MM.1S (cell line): ENCODE data around the gene ARHGAP26.

ENCODE experiments used
- DNase-seq: peaks from one replicate; pipeline ENCODE4 v3.0.0-alpha.2; 2015
- H2AFZ ChIP-seq: fragments of 300-600 bp; sonication (generic); 2 replicates; pipeline ENCODE4 v1.6.0; 2016; ENCODE audit warnings: antibody characterized with exemption, low read length
- H3F3A ChIP-seq: fragments of 300-600 bp; sonication (generic); 2 replicates; pipeline ENCODE4 v1.6.1; 2016; ENCODE audit warnings: mild to moderate bottlenecking, antibody characterized with exemption, low read length, moderate library complexity, mixed read lengths; ENCODE audit not compliant: insufficient read depth
- H3K27ac ChIP-seq: fragments of 300-600 bp; sonication (generic); 2 replicates; pipeline ENCODE4 v1.5.1; 2016; ENCODE audit warnings: mild to moderate bottlenecking, low read length
- H3K27me3 ChIP-seq: fragments of 300-600 bp; sonication (generic); replicated peaks from 2 replicates; pipeline ENCODE4 v1.6.0; 2016; ENCODE audit warnings: low read length; ENCODE audit not compliant: insufficient read depth
- H3K36me3 ChIP-seq: fragments of 300-600 bp; sonication (generic); replicated peaks from 2 replicates; pipeline ENCODE4 v1.6.1; 2016; ENCODE audit warnings: mild to moderate bottlenecking, low read length, mixed read lengths; ENCODE audit not compliant: insufficient read depth
- H3K4me1 ChIP-seq: fragments of 300-600 bp; sonication (generic); 2 replicates; pipeline ENCODE4 v1.6.1; 2016; ENCODE audit warnings: low read length, mixed read lengths
- H3K4me2 ChIP-seq: fragments of 300-600 bp; sonication (generic); 2 replicates; pipeline ENCODE4 v1.6.0; 2016; ENCODE audit warnings: low read depth, low read length
- H3K4me3 ChIP-seq: fragments of 300-600 bp; sonication (generic); 2 replicates; pipeline ENCODE4 v1.5.1; 2016; ENCODE audit warnings: low read length, mixed read lengths
- H3K79me2 ChIP-seq: fragments of 300-600 bp; sonication (generic); 2 replicates; pipeline ENCODE4 v1.6.1; 2016; ENCODE audit warnings: mixed run types, low read length, mixed read lengths
- H3K9ac ChIP-seq: fragments of 300-600 bp; sonication (generic); 2 replicates; pipeline ENCODE4 v1.6.1; 2016; ENCODE audit warnings: low read length, mixed read lengths
- H3K9me2 ChIP-seq: fragments of 300-600 bp; sonication (generic); replicated peaks from 2 replicates; pipeline ENCODE4 v1.6.1; 2016; ENCODE audit warnings: mild to moderate bottlenecking, low read length, mixed read lengths; ENCODE audit not compliant: insufficient read depth
- H3K9me3 ChIP-seq: fragments of 300-600 bp; sonication (generic); replicated peaks from 2 replicates; pipeline ENCODE4 v1.6.1; 2016; ENCODE audit warnings: mild to moderate bottlenecking, low read length, mixed read lengths; ENCODE audit not compliant: insufficient read depth
- H4K20me1 ChIP-seq: fragments of 300-600 bp; sonication (generic); 2 replicates; pipeline ENCODE4 v1.6.1; 2016; ENCODE audit warnings: mild to moderate bottlenecking, low read length, moderate library complexity, mixed read lengths; ENCODE audit not compliant: insufficient read depth
- CTCF ChIP-seq: fragments of 300-600 bp; sonication (generic); IDR thresholded peaks from 2 replicates; pipeline ENCODE4 v1.5.1; 2016; ENCODE audit warnings: antibody characterized with exemption, low read length, mixed read lengths
- EZH2 ChIP-seq: fragments of 300-600 bp; sonication (generic); optimal IDR thresholded peaks from 2 replicates; pipeline ENCODE3; 2017; ENCODE audit warnings: low read depth, mild to moderate bottlenecking, antibody characterized with exemption, low read length, mixed read lengths
- EZH2phosphoT487 ChIP-seq: fragments of 300-600 bp; sonication (generic); IDR thresholded peaks from 2 replicates; pipeline ENCODE4 v1.6.1; 2018; ENCODE audit warnings: antibody characterized with exemption, low read length

ARHGAP26 gene

GRCh38 chr5:143036146-143036927, 266.2 kb downstream of the ARHGAP26 start:
- TF ChIP-seq CTCF = no peak
- no peak for TF ChIP-seq EZH2phosphoT487
- no peak for TF ChIP-seq EZH2
- H3K27ac ChIP-seq = no peak overlapping the region
- no peak overlapping the region for H3K9ac ChIP-seq

GRCh38 chr5:143037071-143037470, 266.9 kb downstream of the ARHGAP26 start:
- no peaks in the 10 kb centered on the region for H3K9me3 ChIP-seq
- no peak overlapping the region for H3K4me3 ChIP-seq
- H3K4me2 ChIP-seq = no peak overlapping the region
- no peak for DNase-seq
- no peaks in the 10 kb centered on the region for H3K27me3 ChIP-seq
- no peak overlapping the region for H2AFZ ChIP-seq
- H3K4me1 ChIP-seq = no peaks in the 10 kb centered on the region
- H3K9ac ChIP-seq = no peak overlapping the region
- no peaks in the 10 kb centered on the region for H3K9me2 ChIP-seq
- H3K36me3 ChIP-seq = no peaks in the 10 kb centered on the region
- H3F3A ChIP-seq = no peaks in the 10 kb centered on the region
- TF ChIP-seq EZH2 (no peak), EZH2phosphoT487 (no peak), CTCF (no peak)
- H3K79me2 ChIP-seq = no peaks in the 10 kb centered on the region
- H3K27ac ChIP-seq = no peak overlapping the region
- H4K20me1 ChIP-seq = no peaks in the 10 kb centered on the region

More at GRCh38 chr5:143036146-143036927, 266.2 kb downstream of the ARHGAP26 start:
- no peaks in the 10 kb centered on the region for H3K9me2 ChIP-seq
- H4K20me1 ChIP-seq = no peaks in the 10 kb centered on the region
- H2AFZ ChIP-seq = no peak overlapping the region
- no peaks in the 10 kb centered on the region for H3F3A ChIP-seq
- no peak overlapping the region for H3K4me3 ChIP-seq
- no peaks in the 10 kb centered on the region for H3K4me1 ChIP-seq
- no peaks in the 10 kb centered on the region for H3K9me3 ChIP-seq
- no peaks in the 10 kb centered on the region for H3K79me2 ChIP-seq
- H3K27me3 ChIP-seq = no peaks in the 10 kb centered on the region
- no peak overlapping the region for H3K4me2 ChIP-seq
- H3K36me3 ChIP-seq = no peaks in the 10 kb centered on the region
- DNase-seq = no peak

DNA sequence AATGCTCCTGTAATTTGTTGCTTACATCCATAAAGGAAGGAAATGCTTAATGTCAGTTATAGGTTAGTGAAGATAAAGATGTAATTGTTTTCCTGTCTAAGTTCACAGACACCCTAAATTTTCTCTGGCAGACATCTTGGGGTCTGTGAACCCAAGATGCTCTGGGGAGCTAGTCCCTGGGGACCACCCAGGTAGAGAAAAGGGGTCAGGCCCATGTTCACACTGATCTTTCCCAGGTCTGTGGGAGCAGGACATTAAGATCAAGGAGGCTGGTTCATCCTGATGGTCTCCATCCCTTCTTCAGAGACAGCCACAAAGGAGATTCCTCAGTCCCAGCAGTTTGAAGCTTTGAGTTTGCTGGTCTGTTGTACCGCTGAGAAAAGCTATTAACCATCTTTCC, 267.5 kb downstream of the ARHGAP26 start:
- Histone ChIP-seq H3K27ac (no peak overlapping the region), H3K9ac (no peak overlapping the region), H3K4me1 (peaks cover 5% of the 10 kb centered on the region; the same call in 1 of the 2 replicates), H3F3A (no peaks in the 10 kb centered on the region), H3K9me3 (no peaks in the 10 kb centered on the region), H3K27me3 (no peaks in the 10 kb centered on the region), H3K79me2 (no peaks in the 10 kb centered on the region), H3K36me3 (no peaks in the 10 kb centered on the region), H4K20me1 (no peaks in the 10 kb centered on the region), H2AFZ (no peak overlapping the region), H3K4me3 (no peak overlapping the region), H3K4me2 (no peak overlapping the region), H3K9me2 (no peaks in the 10 kb centered on the region)
- TF ChIP-seq EZH2phosphoT487 = no peak
- no peak for TF ChIP-seq EZH2
- no peak for TF ChIP-seq CTCF
- DNase-seq = no peak
